Neural cell (in vitro differentiated cells): ENCODE results near the gene NAA20. TPM values are rescaled to one million over a fixed set of nuclear protein-coding genes. Genes with fewer than 3 reads are reported as not detected.

Experiments used
- H2AFZ ChIP-seq: fragments of 200-600, 300-800 bp; sonication (generic), shearing (Covaris generic); 2 replicates; pipeline ENCODE4 v1.6.0; 2014; ENCODE audit warnings: low read depth, mild to moderate bottlenecking, antibody characterized with exemption, low read length, moderate library complexity
- H3F3A ChIP-seq: fragments of 200-600 bp; shearing (Covaris generic); 2 replicates; pipeline ENCODE4 v1.6.1; 2016; ENCODE audit warnings: mild to moderate bottlenecking, moderate library complexity, mixed read lengths, antibody characterized with exemption, low read length; ENCODE audit not compliant: insufficient read depth, poor library complexity, severe bottlenecking
- H3K27ac ChIP-seq: fragments of 200-600, 300-800 bp; sonication (generic), shearing (Covaris generic); 2 replicates; pipeline ENCODE4 v1.5.1; 2014; ENCODE audit warnings: mild to moderate bottlenecking, low read length, moderate library complexity
- H3K27me3 ChIP-seq: fragments of 300-800, 200-600 bp; sonication (generic), shearing (Covaris generic); 2 replicates; pipeline ENCODE4 v1.6.0; 2014; ENCODE audit warnings: mild to moderate bottlenecking, low read depth, low read length, moderate library complexity; ENCODE audit not compliant: insufficient read depth
- H3K36me3 ChIP-seq: fragments of 300-800, 200-600 bp; sonication (generic), shearing (Covaris generic); 2 replicates; pipeline ENCODE4 v1.5.1; 2014; ENCODE audit warnings: mild to moderate bottlenecking, antibody characterized with exemption, low read length, moderate library complexity; ENCODE audit not compliant: insufficient read depth
- H3K4me2 ChIP-seq: fragments of 300-800, 200-600 bp; sonication (generic), shearing (Covaris generic); 2 replicates; pipeline ENCODE4 v1.6.0; 2014; ENCODE audit warnings: mild to moderate bottlenecking, low read length
- H3K4me3 ChIP-seq: fragments of 300-800, 200-600 bp; sonication (generic), shearing (Covaris generic); 2 replicates; pipeline ENCODE4 v1.5.1; 2014; ENCODE audit warnings: mild to moderate bottlenecking, low read length, moderate library complexity
- H3K79me2 ChIP-seq: fragments of 200-600 bp; shearing (Covaris generic); replicated peaks from 2 replicates; pipeline ENCODE4 v1.6.0; 2014; ENCODE audit warnings: mild to moderate bottlenecking, low read length, moderate library complexity; ENCODE audit not compliant: insufficient read depth
- H3K9ac ChIP-seq: fragments of 300-800, 200-600 bp; sonication (generic), shearing (Covaris generic); 2 replicates; pipeline ENCODE4 v1.6.1; 2016; ENCODE audit warnings: mild to moderate bottlenecking, low read length, mixed read lengths
- H3K9me2 ChIP-seq: fragments of 200-600 bp; shearing (Covaris generic); 2 replicates; pipeline ENCODE4 v1.6.1; 2016; ENCODE audit warnings: mild to moderate bottlenecking, low read length, mixed read lengths; ENCODE audit not compliant: insufficient read depth
- H3K9me3 ChIP-seq: fragments of 200-600, 300-800 bp; sonication (generic), shearing (Covaris generic); 2 replicates; pipeline ENCODE4 v1.6.1; 2016; ENCODE audit warnings: mild to moderate bottlenecking, mixed run types, low read length, moderate library complexity, mixed read lengths
- H4K20me1 ChIP-seq: fragments of 200-600 bp; shearing (Covaris generic); 2 replicates; pipeline ENCODE4 v1.6.1; 2016; ENCODE audit warnings: mild to moderate bottlenecking, mixed run types; ENCODE audit not compliant: insufficient read depth
- EP300 ChIP-seq: fragments of 450-650 bp; conservative IDR thresholded peaks from 2 replicates; pipeline ENCODE4 v1.6.1; 2014; ENCODE audit warnings: antibody characterized with exemption, mild to moderate bottlenecking, moderate library complexity; ENCODE audit not compliant: poor library complexity, severe bottlenecking
- EZH2 ChIP-seq: fragments of 200-600, 300-800 bp; shearing (Covaris generic), sonication (generic); IDR thresholded peaks from 2 replicates; pipeline ENCODE4 v1.6.1; 2014; ENCODE audit warnings: antibody characterized with exemption, low read length, borderline replicate concordance, mild to moderate bottlenecking; ENCODE audit not compliant: insufficient read depth, poor library complexity, severe bottlenecking
- MXI1 ChIP-seq: fragments of 450-650 bp; conservative IDR thresholded peaks from 2 replicates; pipeline ENCODE4 v1.6.1; 2014; ENCODE audit warnings: antibody characterized with exemption, mild to moderate bottlenecking; ENCODE audit not compliant: poor library complexity, severe bottlenecking
- POLR2AphosphoS5 ChIP-seq: IDR thresholded peaks from 2 replicates; pipeline ENCODE4 v1.6.1; 2012
- RAD21 ChIP-seq: fragments of 450-650 bp; conservative IDR thresholded peaks from 2 replicates; pipeline ENCODE4 v1.6.1; 2014; ENCODE audit warnings: antibody characterized with exemption, mild to moderate bottlenecking, moderate library complexity
- SMC3 ChIP-seq: fragments of 450-650 bp; conservative IDR thresholded peaks from 2 replicates; pipeline ENCODE4 v1.6.1; 2014; ENCODE audit warnings: antibody characterized with exemption, mild to moderate bottlenecking, moderate library complexity; ENCODE audit not compliant: poor library complexity
- TAF1 ChIP-seq: IDR thresholded peaks from 2 replicates; pipeline ENCODE4 v1.6.1; 2012; ENCODE audit warnings: low read depth
- polyA plus RNA-seq: library from polyadenylated mRNA; depleted of rRNA; stranded (reverse); fragments of >200 nt; gene quantifications from 2 replicates; pipeline ENCODE4 v1.2.3, GENCODE V29; 2014
- TF ChIP-seq, protein P1 (sequence below): IDR thresholded peaks from 2 replicates; pipeline ENCODE4 v1.6.1; 2012; ENCODE audit warnings: borderline replicate concordance
- TF ChIP-seq, protein P2 (sequence below): fragments of 450-650 bp; IDR thresholded peaks from 2 replicates; pipeline ENCODE4 v1.5.1; 2014; ENCODE audit warnings: antibody characterized with exemption, mild to moderate bottlenecking, moderate library complexity; ENCODE audit not compliant: poor library complexity, severe bottlenecking

NAA20 gene
- polyA plus RNA-seq, 1 donor from 2014 or later = 48.9 TPM

DNA sequence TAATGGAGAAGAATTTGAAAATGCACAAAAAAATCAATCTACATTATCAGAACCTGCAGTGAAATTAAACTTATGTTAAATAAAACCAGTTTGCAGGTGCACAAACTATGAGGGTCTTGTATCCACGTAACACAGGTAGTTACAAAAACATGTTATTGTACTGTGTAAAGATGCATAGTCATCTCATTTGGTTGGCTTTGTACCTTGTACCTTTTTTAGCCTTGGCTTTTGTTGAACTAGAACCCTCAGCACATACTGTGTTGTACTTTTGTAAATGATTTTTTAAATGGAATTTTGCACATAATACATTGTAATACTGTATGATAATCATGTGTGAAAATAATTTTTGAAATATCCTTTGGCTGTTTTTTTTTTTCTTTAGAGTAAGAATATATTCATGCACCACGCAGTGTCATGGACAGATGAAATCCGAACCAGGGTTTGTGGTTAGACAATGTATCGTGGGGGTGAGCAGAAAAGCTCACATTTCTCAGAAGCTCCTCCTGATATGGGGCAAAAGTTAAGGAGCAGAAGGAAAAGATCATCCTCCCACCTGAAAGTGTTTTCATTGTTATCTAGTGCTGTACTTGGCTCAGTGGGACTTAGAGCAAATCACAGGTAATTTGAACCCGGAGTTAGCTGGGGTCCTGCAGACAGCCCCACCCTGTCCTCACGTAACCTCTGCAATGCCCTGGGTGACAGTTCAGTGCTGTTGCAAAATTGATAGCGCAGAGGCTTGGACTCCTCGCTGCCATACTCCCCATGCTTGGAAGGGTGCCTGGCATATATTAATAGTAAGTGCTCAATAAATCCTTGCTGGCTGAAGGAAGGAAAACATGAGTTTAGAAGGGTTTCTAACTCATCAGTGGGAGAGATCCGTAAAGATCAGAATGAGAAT is 14.8 kb upstream of the NAA20 start:
- TF ChIP-seq EZH2 (no peak), RAD21 (no peak), EP300 (no peak)
- TF ChIP-seq, protein P1, sequence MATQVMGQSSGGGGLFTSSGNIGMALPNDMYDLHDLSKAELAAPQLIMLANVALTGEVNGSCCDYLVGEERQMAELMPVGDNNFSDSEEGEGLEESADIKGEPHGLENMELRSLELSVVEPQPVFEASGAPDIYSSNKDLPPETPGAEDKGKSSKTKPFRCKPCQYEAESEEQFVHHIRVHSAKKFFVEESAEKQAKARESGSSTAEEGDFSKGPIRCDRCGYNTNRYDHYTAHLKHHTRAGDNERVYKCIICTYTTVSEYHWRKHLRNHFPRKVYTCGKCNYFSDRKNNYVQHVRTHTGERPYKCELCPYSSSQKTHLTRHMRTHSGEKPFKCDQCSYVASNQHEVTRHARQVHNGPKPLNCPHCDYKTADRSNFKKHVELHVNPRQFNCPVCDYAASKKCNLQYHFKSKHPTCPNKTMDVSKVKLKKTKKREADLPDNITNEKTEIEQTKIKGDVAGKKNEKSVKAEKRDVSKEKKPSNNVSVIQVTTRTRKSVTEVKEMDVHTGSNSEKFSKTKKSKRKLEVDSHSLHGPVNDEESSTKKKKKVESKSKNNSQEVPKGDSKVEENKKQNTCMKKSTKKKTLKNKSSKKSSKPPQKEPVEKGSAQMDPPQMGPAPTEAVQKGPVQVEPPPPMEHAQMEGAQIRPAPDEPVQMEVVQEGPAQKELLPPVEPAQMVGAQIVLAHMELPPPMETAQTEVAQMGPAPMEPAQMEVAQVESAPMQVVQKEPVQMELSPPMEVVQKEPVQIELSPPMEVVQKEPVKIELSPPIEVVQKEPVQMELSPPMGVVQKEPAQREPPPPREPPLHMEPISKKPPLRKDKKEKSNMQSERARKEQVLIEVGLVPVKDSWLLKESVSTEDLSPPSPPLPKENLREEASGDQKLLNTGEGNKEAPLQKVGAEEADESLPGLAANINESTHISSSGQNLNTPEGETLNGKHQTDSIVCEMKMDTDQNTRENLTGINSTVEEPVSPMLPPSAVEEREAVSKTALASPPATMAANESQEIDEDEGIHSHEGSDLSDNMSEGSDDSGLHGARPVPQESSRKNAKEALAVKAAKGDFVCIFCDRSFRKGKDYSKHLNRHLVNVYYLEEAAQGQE = no peak
- TF ChIP-seq, protein P2, sequence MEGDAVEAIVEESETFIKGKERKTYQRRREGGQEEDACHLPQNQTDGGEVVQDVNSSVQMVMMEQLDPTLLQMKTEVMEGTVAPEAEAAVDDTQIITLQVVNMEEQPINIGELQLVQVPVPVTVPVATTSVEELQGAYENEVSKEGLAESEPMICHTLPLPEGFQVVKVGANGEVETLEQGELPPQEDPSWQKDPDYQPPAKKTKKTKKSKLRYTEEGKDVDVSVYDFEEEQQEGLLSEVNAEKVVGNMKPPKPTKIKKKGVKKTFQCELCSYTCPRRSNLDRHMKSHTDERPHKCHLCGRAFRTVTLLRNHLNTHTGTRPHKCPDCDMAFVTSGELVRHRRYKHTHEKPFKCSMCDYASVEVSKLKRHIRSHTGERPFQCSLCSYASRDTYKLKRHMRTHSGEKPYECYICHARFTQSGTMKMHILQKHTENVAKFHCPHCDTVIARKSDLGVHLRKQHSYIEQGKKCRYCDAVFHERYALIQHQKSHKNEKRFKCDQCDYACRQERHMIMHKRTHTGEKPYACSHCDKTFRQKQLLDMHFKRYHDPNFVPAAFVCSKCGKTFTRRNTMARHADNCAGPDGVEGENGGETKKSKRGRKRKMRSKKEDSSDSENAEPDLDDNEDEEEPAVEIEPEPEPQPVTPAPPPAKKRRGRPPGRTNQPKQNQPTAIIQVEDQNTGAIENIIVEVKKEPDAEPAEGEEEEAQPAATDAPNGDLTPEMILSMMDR = no peak
- Histone ChIP-seq H3K4me2 (no peak overlapping the region), H3F3A (no peaks in the 10 kb centered on the region), H3K27ac (no peak overlapping the region), H3K4me3 (no peak overlapping the region), H3K27me3 (no peaks in the 10 kb centered on the region), H3K79me2 (no peaks in the 10 kb centered on the region), H3K9me3 (no peaks in the 10 kb centered on the region), H3K9me2 (no peaks in the 10 kb centered on the region), H4K20me1 (no peaks in the 10 kb centered on the region), H3K9ac (no peak overlapping the region), H2AFZ (no peak overlapping the region), H3K36me3 (no peaks in the 10 kb centered on the region)

DNA sequence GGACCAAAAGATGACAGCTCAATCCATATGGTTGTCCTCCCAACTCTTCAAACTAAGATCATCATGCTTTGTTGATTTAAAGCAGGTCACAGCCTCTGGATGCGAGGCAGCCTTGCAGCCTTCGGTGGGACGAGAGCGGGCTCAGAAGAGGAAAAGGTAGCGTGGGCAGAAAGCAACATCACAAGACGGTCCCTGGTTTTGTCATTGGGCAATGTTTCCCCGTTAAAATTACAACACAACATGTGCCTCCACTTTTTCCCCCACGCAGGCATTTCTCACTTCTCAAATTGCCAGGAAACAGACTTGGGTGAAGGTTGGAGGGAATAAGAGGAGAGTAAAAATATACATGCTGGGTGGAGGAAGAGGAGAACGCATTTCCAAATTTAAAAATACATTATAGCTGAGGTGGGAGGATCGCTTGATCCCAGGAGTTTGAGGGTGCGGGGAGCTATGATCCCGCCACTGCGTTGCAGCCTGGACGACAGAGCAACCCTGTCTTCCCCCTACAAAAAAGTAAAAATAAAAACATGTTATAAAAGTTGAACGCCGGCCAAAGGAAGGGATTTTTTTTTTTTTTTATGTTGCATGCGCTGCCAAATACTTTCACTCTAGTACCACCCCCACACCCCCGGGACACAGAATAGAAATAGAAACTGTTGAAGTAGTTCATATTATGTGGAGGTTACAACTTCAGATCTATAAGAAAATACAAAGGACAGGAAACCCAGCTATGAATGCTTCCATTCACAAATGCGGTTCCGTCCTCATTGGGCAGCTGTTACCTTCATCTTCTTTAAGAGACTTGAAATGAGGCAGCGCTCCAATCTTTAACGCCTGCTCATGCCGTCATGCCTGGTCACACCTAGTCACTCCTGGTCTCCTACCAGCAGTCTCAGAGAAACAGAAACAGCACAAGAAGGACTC is 13.9 kb upstream of the NAA20 start:
- no peak overlapping the region for H3K4me2 ChIP-seq
- H3K79me2 ChIP-seq = no peaks in the 10 kb centered on the region
- H3K4me3 ChIP-seq = no peak overlapping the region
- no peak overlapping the region for H3K27ac ChIP-seq
- H3K36me3 ChIP-seq = no peaks in the 10 kb centered on the region
- no peak overlapping the region for H3K9ac ChIP-seq
- TF ChIP-seq SMC3 (no peak), EP300 (no peak), RAD21 (no peak), TAF1 (no peak), MXI1 (no peak), POLR2AphosphoS5 (no peak), EZH2 (no peak)
- TF ChIP-seq, protein P2 = no peak
- TF ChIP-seq, protein P1 = no peak
- H4K20me1 ChIP-seq = no peaks in the 10 kb centered on the region
- no peaks in the 10 kb centered on the region for H3F3A ChIP-seq
- H3K27me3 ChIP-seq = no peaks in the 10 kb centered on the region
- H2AFZ ChIP-seq = no peak overlapping the region
- no peaks in the 10 kb centered on the region for H3K9me3 ChIP-seq
- H3K9me2 ChIP-seq = no peaks in the 10 kb centered on the region
